Activated CD4-positive, alpha-beta T cell treated with anti-CD3 and anti-CD28 coated beads for 48 hours (primary cell): ENCODE results near the gene CNOT8.
"Not testable (repeated sequence)": the region's sequence is repeated elsewhere in the genome, so short reads cannot be mapped to it uniquely, and the experiment has no call there.

Experiments
- DNase-seq: peaks from one replicate; pipeline ENCODE4 v3.0.0-alpha.2; 2020

Gene CNOT8

DNA sequence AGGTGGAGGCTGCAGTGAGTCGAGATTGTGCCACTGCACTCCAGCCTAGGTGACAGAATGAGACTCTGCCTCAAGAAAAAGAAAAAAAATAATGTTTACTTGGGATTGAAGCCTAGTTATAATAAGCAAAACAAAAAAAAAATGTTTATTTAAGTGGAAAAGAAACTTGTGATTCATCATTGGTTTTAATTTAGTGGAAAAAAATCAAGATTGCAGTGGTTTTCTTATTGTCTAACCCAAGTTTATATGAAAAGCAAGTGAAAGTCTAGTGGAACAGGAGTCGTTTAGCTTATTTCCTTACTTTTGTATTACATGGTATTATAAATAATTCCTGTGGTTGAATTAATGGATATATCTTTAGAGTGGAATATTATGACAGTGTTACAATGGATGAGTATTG is 8.4 kb downstream of the CNOT8 start:
- no peak for DNase-seq

DNA sequence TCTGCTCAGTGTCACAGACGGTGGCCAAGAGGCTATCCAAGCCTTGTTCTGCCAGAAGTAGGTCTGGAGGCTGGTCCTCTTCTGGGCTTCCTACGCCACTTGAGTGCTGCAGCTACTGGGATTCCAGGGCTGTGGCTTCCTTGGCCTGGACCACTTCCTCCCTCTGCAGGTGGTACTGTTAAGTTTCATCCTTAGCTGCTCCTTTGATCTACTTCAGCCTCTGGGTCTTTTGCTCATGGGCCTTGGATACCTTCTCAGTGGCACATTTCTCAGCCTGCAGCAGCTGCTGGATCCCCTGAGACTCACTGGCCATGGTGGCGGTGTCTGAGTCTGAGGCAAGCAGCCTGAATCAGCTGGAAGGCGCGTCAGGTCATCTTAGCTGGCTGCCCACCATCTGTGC is 10.3 kb downstream of the CNOT8 start:
- DNase-seq = no peak

GRCh38 chr5:154871734-154872133 is 13.3 kb downstream of the CNOT8 start:
- no peak for DNase-seq

- DNase-seq = no peak
These were observed 15.4 kb downstream of the CNOT8 start for GRCh38 chr5:154873791-154874331.

GRCh38 chr5:154878642-154879335 is 20.4 kb downstream of the CNOT8 start:
- no peak for DNase-seq

GRCh38 chr5:154881986-154882385 is 23.6 kb downstream of the CNOT8 start:
- DNase-seq = no peak

- DNase-seq = no peak
These were observed 26.0 kb downstream of the CNOT8 start for GRCh38 chr5:154884424-154884823.

DNA sequence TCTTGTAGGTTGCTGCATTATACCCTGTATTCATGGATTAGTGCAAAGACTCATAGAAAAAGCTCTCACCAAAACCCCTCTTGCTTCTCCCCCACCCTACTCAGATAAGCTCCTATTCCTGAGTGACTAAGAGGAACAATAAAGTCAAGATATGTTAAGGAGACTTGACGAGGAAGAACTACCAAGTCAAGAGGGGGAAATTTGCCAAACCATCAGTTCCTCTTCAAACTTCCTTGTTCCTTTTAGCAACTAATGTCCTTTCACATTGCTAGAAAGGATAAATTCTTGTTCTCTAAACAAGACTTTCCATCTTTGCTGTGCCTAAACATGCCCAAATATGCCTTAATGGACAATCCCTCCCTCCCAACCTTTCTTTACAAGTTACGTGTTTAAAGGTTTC is 27.0 kb downstream of the CNOT8 start:
- DNase-seq = no peak

DNA sequence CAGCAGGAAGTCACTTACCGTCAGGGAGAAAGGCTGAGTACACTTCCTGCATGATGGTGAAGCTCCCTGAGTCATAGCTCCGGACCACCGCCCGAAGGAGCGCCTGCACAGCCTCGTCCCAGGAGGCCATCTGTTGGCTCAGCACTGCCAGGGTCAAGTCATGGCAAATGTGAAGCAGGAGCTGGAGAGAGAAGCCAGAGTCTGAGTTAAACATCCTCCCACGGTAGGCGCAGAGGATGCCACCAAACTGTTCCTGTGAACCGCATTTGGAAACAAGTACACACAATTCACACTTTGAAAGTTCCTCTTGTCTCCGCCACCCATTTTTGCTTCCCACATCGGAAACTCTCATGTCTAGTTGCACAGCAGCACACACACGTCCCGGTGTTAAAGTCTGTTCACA is 33.9 kb downstream of the CNOT8 start:
- no peak for DNase-seq

DNA sequence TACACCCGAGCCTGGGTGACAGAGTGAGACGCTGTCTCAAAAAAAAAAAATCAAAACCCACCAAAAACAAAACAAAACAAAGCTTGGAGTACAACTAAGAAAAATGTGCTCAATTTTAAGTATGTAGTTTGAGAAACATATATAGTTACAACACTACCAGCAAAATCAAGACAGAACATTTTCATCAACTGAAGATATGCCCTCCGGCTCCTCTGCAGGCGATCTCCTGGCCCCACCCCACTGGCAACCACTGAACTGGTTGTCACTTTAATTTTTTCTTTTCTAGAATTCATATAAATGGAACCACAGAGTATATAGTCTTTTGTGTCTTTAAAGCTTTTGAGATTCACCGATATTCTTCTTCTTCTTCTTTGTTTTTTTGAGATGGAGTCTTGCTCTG is 35.0 kb downstream of the CNOT8 start:
- DNase-seq = no peak

GRCh38 chr5:154895606-154896561 is 37.5 kb downstream of the CNOT8 start:
- no peak for DNase-seq

- no peak for DNase-seq
These were observed 38.2 kb downstream of the CNOT8 start for GRCh38 chr5:154896562-154897165.

DNA sequence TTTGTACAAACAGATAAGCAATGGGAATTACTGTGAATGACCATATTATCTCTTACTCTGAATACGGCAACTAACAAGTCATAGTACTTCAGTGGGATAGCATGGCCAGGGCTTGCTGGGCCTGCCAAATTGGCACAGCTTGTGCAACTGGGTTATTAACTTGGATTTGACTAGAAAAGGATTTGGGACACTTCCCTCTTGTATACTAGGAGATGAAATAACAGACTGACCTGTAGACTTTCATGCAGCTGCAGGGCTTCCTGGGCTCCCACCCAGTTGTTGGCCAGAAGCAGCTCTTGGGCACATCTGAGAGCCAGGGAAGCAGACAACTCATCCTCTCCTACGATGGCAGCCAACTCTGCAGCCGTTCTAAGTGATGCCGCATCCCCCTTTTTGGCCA is 39.8 kb downstream of the CNOT8 start:
- no peak for DNase-seq

DNA sequence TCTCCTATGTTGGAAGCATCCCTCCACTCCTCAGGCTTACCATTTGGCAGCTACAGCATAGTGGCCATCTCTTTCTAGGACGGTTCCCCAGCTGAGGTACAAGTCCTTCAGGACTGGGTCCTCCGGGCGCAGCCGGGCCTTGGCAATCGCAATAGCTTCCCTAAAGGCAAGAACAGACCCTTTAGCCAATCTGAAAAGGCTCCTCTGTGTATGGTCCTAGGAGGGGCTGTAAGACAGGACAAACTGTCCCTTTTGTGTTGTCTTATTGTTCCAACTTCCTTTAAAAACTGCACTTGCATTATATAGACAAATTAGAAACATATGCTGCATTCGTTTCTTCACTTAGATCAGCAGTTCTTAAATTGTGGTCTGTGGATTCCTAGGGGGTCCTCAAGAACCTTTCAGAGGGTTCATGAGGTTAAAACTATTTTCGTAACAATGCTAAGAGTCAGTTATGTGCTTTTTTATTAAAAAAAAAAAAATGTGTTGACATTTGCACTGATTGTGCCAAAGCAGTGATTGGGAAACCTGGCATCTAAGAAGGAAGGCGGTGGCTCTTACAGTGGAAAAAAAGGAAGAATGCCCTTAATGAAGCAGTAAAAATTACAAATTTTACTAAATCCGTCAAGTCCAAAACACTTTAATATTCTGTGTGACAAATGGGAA is 40.9 kb downstream of the CNOT8 start:
- no peak for DNase-seq

GRCh38 chr5:154900066-154900465 is 41.6 kb downstream of the CNOT8 start:
- DNase-seq = no peak

- DNase-seq = no peak
These were observed 42.8 kb downstream of the CNOT8 start for GRCh38 chr5:154901276-154901675.

DNA sequence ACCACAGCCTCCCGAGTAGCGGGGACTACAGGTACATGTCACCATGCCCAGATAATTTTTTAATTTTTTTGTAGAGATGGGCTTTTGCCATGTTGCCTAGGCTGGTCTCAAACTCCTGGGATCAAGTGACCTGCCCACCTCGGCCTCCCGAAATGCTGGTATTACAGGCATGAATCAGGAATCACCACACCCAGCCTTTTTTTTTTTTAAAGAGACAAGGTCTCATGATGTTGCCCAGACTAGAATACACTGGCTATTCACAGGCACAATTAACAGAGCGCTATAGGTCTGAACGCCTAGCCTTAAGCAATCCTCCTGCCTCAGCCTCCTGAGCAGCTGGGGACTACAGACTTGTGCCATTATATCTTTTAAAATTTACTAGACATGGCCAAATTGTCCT is 43.5 kb downstream of the CNOT8 start:
- DNase-seq = no peak

DNA sequence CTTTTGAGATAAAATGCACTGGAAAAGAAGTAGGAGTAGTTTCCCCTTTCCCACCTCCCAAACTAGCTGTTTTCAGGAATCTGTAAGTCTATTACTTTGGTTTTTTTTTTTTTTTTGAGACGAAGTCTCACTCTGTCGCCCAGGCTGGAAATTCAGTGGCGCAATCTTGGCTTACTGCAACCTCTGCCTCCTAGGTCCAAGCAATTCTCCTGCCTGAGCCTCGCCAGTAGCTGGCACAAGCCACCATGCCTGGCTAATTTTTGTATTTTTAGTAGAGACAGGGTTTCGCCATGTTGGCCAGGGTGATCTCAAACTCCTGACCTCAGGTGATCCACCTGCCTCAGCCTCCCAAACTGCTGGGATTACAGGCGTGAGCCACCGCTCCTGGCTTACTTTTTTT is 47.2 kb downstream of the CNOT8 start:
- DNase-seq = not testable (repeated sequence)

DNA sequence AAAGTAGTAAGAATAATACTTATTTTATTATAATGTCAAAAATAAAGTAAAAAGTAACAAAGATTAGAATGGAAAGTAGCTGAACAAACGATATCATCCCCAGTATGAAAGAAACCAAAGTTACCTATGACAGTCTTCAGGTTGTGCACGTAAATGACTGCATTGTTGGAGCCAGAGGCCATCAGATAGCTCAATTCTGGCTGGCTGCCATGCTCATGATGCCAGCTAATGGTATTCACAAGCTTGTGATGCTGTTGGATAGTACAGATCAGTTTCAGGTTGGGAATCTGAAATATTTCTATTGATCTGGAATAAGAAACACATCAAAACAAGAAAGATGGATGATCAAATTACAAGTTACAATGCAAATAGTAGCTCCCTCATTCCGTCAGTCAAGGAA is 58.4 kb downstream of the CNOT8 start:
- DNase-seq = no peak

GRCh38 chr5:154917757-154918156 is 59.3 kb downstream of the CNOT8 start:
- no peak for DNase-seq

DNA sequence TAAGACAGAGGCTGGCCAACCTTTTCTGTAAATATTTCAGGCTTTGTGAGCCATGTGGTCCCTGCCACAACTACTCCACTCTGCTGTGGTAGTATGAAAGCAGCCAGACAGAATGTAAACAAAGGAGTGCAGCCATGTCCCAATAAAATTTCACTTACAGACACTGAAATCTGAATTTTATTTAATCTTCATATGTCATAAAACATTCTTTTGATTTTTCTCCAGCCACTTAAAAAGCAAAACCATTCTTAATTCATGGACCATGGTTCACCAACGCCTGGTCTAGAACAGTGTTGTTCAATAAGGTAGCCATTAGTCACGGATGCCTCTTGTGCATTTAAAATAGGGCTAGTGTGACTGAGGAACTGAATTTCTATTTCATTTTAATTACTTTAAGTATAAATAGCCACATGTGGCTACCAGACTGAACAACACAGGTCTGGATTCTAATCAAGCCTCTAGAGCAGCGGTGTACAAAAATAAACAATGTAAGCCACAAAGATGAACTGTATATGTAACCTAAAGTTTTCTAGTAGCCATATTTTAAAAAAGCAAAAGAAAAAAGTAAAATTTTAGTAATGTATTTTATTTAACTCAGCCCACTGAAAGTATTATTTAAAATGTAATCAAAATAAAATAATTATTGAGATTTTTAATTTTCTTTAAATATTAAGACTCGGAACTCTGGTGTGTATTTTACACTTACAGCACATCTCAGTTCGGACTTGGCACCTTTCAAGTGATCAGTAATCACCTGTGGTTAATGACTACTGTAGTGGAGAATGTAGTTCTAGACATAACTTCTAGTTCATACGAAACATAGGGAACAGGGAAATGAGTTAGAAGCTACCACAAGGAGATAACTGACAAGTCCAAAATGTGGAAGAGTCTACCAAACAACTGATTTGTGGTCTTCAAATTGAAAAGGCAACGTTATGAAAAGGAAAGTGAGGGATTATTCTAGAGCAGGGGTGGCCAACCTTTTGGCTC is 65.3 kb downstream of the CNOT8 start:
- DNase-seq = no peak
